NCI-H2107 treated with DMSO at 0.1 percent for 48 hours (cell line): ENCODE data around the gene GAGE12D.
"Not testable (repeated sequence)": the region's sequence is repeated elsewhere in the genome, so short reads cannot be mapped to it uniquely, and the experiment has no call there.

Experiments used
- DNase-seq: peaks from one replicate; lab custom pipeline; 2025; ENCODE audit not compliant: unreplicated experiment; lab: John Stamatoyannopoulos, UW

GAGE12D gene, protein sequence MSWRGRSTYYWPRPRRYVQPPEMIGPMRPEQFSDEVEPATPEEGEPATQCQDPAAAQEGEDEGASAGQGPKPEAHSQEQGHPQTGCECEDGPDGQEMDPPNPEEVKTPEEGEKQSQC

GRCh38 chrX:49541433-49541832 is at the start of gene GAGE12D:
Gene GAGE12D, plus strand, starts transcription at chrX:49541733. Its CDS starts 1,155 bp downstream, at chrX:49542888.
- not testable (repeated sequence) for DNase-seq

DNA sequence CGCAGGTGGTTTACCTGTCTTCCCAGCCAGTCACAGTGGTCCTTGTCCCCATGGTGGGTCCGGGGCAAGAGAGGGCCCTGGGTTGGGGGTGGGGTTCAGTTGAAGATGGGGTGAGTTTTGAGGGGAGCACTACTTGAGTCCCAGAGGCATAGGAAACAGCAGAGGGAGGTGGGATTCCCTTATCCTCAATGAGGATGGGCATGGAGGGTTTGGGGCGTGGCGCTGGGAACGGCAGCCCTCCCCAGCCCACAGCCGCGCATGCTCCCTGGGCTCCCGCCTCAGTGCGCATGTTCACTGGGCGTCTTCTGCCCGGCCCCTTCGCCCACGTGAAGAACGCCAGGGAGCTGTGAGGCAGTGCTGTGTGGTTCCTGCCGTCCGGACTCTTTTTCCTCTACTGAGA is 9.7 kb upstream of the GAGE12D start, which contains the start of gene GAGE12C:
GAGE12C (plus strand) TSS at position 301 of the 400 bp plus-strand sequence. CDS start 1,155 bp downstream, outside the sequence.
- not testable (repeated sequence) for DNase-seq

DNA sequence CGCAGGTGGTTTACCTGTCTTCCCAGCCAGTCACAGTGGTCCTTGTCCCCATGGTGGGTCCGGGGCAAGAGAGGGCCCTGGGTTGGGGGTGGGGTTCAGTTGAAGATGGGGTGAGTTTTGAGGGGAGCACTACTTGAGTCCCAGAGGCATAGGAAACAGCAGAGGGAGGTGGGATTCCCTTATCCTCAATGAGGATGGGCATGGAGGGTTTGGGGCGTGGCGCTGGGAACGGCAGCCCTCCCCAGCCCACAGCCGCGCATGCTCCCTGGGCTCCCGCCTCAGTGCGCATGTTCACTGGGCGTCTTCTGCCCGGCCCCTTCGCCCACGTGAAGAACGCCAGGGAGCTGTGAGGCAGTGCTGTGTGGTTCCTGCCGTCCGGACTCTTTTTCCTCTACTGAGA is 9.5 kb downstream of the GAGE12D start, which contains the start of gene GAGE12E:
GAGE12E (plus strand) TSS at position 301 of the 400 bp plus-strand sequence. CDS start 1,155 bp downstream, outside the sequence.
- DNase-seq: not testable (repeated sequence)

- not testable (repeated sequence) for DNase-seq
Measured at GRCh38 chrX:49560542-49560941, 19.0 kb downstream of the GAGE12D start, which contains the start of gene GAGE12F. Gene GAGE12F, plus strand, starts transcription at chrX:49560842. Its CDS starts 1,155 bp downstream, at chrX:49561997.

GRCh38 chrX:49568728-49569127 is 27.2 kb downstream of the GAGE12D start:
- DNase-seq: not testable (repeated sequence)

DNA sequence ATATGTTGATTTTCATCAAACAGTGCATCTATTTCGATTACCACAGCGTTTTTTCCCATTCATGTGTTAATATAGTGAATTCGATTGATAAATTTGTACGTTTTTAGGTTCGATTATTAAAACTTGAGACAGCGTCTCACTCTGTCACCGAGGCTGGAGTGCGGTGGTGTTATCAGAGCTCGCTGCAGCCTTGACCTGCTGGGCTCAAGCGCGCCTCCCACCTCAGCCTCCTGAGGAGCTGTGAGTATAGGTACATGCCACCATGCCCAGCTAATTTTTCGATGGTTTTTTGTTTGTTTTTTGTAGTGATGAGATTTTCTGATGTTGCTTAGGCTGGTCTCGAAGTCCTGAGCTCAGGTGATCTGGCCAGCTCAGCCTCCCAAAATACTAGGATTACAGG is 27.6 kb downstream of the GAGE12D start:
- not testable (repeated sequence) for DNase-seq

DNA sequence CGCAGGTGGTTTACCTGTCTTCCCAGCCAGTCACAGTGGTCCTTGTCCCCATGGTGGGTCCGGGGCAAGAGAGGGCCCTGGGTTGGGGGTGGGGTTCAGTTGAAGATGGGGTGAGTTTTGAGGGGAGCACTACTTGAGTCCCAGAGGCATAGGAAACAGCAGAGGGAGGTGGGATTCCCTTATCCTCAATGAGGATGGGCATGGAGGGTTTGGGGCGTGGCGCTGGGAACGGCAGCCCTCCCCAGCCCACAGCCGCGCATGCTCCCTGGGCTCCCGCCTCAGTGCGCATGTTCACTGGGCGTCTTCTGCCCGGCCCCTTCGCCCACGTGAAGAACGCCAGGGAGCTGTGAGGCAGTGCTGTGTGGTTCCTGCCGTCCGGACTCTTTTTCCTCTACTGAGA is 28.6 kb downstream of the GAGE12D start, which contains the start of gene GAGE12G:
GAGE12G (plus strand) TSS at position 301 of the 400 bp plus-strand sequence. CDS start 1,155 bp downstream, outside the sequence.
- DNase-seq: not testable (repeated sequence)

GRCh38 chrX:49579649-49580048 is 38.1 kb downstream of the GAGE12D start, which contains the start of gene GAGE12H:
Gene GAGE12H, plus strand, starts transcription at chrX:49579949. Its CDS starts 1,155 bp downstream, at chrX:49581104.
- DNase-seq: not testable (repeated sequence)

- DNase-seq: not testable (repeated sequence)
Measured at GRCh38 chrX:49589196-49589595, 47.7 kb downstream of the GAGE12D start, which contains the start of gene GAGE2A. Gene GAGE2A, plus strand, starts transcription at chrX:49589496. Its CDS starts 1,155 bp downstream, at chrX:49590651.

DNA sequence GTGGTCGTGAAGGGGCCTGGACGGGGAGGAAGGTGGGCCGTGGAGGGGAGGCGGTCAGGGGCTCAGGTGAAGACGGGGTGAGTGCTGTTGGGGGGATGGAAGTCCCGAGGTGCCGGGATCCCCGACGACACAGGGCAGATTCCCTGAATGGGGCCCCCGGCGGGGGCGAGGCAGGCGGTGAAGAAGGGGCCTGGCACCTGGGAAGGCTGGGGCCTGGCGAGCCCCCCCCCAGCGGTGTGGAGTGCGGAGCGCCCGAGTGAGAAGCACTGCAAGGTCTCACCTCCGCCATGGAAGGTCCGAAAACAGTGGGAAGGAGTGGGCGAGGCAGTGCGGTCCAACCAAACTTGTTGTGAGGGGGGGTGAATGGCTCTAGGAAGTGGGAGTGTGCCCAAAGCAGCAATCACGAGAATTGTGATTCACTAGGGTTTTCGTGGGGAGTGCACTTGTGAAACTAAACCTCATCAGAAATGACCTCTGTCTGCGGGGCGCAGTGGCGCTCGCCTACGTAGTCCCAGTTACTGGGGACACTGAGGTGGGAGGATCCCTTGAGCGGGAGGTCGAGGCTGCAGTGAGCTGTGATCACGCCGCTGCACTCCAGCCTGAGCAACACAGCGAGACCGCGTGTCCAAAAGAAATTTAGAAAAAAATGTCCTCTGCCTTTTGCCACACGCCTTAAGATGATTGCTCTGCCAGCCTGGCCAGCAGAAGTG is 48.4 kb downstream of the GAGE12D start:
- not testable (repeated sequence) for DNase-seq

DNA sequence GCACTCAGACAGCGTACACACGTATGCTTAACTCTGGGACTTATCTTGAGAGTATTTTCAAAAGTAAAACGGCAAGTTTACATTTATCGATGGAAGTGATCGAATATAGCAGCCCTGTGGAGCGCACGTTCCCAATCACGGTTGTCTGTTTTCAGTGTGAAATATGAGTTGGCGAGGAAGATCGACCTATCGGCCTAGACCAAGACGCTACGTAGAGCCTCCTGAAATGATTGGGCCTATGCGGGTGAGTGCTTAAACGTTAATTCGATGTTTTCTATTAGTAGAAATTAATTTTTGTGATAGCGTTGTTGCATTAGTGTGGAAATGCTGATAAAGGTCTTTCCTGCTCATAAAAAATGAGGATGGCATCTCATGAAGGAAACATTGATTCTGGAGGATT is 49.0 kb downstream of the GAGE12D start:
- not testable (repeated sequence) for DNase-seq
